Mesenchymal stem cell (in vitro differentiated cells and primary cell): ENCODE data around the gene KIAA1586.

Source experiments
- DNase-seq: peaks from one replicate; pipeline ENCODE4 v3.0.0-alpha.2; 2013
- H2AFZ ChIP-seq: one replicate; pipeline ENCODE4 v1.6.1; 2013; ENCODE audit warnings: low read depth, mild to moderate bottlenecking, control low read depth, inconsistent platforms, low read length, moderate library complexity
- H2AK5ac ChIP-seq: 2 replicates; pipeline ENCODE4 v1.6.1; 2013; ENCODE audit warnings: low read length, moderate library complexity, mild to moderate bottlenecking, inconsistent platforms; ENCODE audit not compliant: severe bottlenecking
- H2BK120ac ChIP-seq: one replicate; pipeline ENCODE4 v1.6.1; 2013; ENCODE audit warnings: low read depth, mild to moderate bottlenecking, inconsistent platforms, low read length, moderate library complexity
- H2BK12ac ChIP-seq, 2 experiments: one replicate each; pipeline ENCODE4 v1.6.1; 2013; ENCODE audit warnings: inconsistent platforms in 2 of 2, low read length in 2 of 2, mild to moderate bottlenecking in 2 of 2, moderate library complexity in 2 of 2, control low read depth in 1 of 2
- H2BK15ac ChIP-seq: one replicate; pipeline ENCODE4 v1.6.1; 2013; ENCODE audit warnings: mild to moderate bottlenecking, low read depth, inconsistent platforms; ENCODE audit not compliant: poor library complexity, severe bottlenecking
- H2BK5ac ChIP-seq: 2 replicates; pipeline ENCODE4 v1.6.1; 2013; ENCODE audit warnings: low read depth, mild to moderate bottlenecking, low read length, control low read depth, inconsistent platforms; ENCODE audit not compliant: poor library complexity, severe bottlenecking
- H3K14ac ChIP-seq, 2 experiments: one replicate each; pipeline ENCODE4 v1.6.1; 2013; ENCODE audit warnings: inconsistent platforms in 2 of 2, low read length in 2 of 2, control low read depth in 1 of 2, mild to moderate bottlenecking in 1 of 2, moderate library complexity in 1 of 2
- H3K18ac ChIP-seq, 2 experiments: one replicate each; pipeline ENCODE4 v1.6.1; 2013; ENCODE audit warnings: inconsistent platforms in 2 of 2, low read length in 2 of 2, control low read depth in 1 of 2, low read depth in 1 of 2, mild to moderate bottlenecking in 1 of 2
- H3K23ac ChIP-seq, 2 experiments: one replicate each; pipeline ENCODE4 v1.6.1; 2013; ENCODE audit warnings: inconsistent platforms in 2 of 2, low read length in 2 of 2, mild to moderate bottlenecking in 2 of 2, moderate library complexity in 2 of 2, control low read depth in 1 of 2
- H3K27ac ChIP-seq: 2 replicates; pipeline ENCODE4 v1.5.1; 2013; ENCODE audit warnings: mild to moderate bottlenecking, moderate library complexity, low read length, control low read depth, inconsistent platforms; ENCODE audit not compliant: poor library complexity, severe bottlenecking
- H3K27me3 ChIP-seq, 2 experiments: 2 replicates each; pipeline versions ENCODE4 v1.6.1 to v1.7.0; 2013; ENCODE audit warnings: low read length in 2 of 2, mild to moderate bottlenecking in 2 of 2, moderate library complexity in 2 of 2, control low read depth in 1 of 2, inconsistent platforms in 1 of 2; ENCODE audit not compliant: control insufficient read depth in 1 of 2, insufficient read depth in 1 of 2
- H3K36me3 ChIP-seq, 2 experiments: 2 replicates each; pipeline versions ENCODE4 v1.6.1 to v1.7.0; 2013; ENCODE audit warnings: low read length in 2 of 2, control low read depth in 1 of 2, inconsistent platforms in 1 of 2, low read depth in 1 of 2, mild to moderate bottlenecking in 1 of 2; ENCODE audit not compliant: insufficient read depth in 2 of 2, control insufficient read depth in 1 of 2
- H3K4ac ChIP-seq, 2 experiments: one replicate each; pipeline ENCODE4 v1.6.1; 2013; ENCODE audit warnings: inconsistent platforms in 2 of 2, low read length in 2 of 2, mild to moderate bottlenecking in 2 of 2, moderate library complexity in 2 of 2, control low read depth in 1 of 2, low read depth in 1 of 2
- H3K4me1 ChIP-seq: 2 replicates; pipeline ENCODE4 v1.6.1; 2013; ENCODE audit warnings: low read depth, low read length, control low read depth; ENCODE audit not compliant: control insufficient read depth, insufficient read depth
- H3K4me2 ChIP-seq: 2 replicates; pipeline ENCODE4 v1.6.1; 2013; ENCODE audit warnings: low read length, mild to moderate bottlenecking, inconsistent platforms; ENCODE audit not compliant: poor library complexity, severe bottlenecking
- H3K4me3 ChIP-seq, 2 experiments: 2 replicates each; pipeline versions ENCODE4 v1.5.1 to v1.7.0; 2013; ENCODE audit warnings: low read length in 2 of 2, mild to moderate bottlenecking in 2 of 2, control low read depth in 1 of 2, low read depth in 1 of 2; ENCODE audit not compliant: insufficient read depth in 1 of 2
- H3K79me1 ChIP-seq: replicated peaks from 2 replicates; pipeline ENCODE4 v1.6.1; 2013; ENCODE audit warnings: mild to moderate bottlenecking, control low read depth, low read length, inconsistent platforms; ENCODE audit not compliant: poor library complexity, severe bottlenecking
- H3K9ac ChIP-seq: 2 replicates; pipeline ENCODE4 v1.7.0; 2013; ENCODE audit warnings: mild to moderate bottlenecking, low read length, moderate library complexity
- H3K9me3 ChIP-seq: 2 replicates; pipeline ENCODE4 v1.7.0; 2013; ENCODE audit warnings: mild to moderate bottlenecking, low read length; ENCODE audit not compliant: control insufficient read depth
- H4K8ac ChIP-seq: one replicate; pipeline ENCODE4 v1.6.1; 2013; ENCODE audit warnings: inconsistent platforms, mild to moderate bottlenecking, low read length, moderate library complexity
- H4K91ac ChIP-seq: one replicate; pipeline ENCODE4 v1.6.1; 2013; ENCODE audit warnings: mild to moderate bottlenecking, low read length, inconsistent platforms
- WGBS: methylation state at CpG from one replicate; pipeline ENCODE4 v1.1.7; 2013; ENCODE audit warnings: mixed read lengths; 5-methylcytosine and 5-hydroxymethylcytosine counted together

The KIAA1586 gene

DNA sequence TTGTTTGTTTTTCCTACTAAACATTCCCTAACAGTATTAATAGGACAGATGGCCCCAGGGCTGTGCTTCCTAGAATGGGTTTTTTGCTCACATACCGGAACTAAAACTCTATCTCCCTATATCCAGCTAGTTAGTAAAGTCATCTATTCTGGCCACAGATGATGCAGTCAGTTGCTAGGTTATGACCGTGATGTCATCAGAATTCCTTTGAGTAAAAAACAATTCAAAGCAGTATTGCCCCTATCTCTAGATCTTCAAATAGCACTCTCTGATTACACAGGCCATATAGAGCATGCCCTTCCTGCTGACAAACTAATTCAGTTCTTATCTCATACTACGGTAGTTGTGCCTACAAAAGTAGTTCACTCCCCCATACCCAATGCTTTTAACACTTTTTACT is 25.6 kb downstream of the KIAA1586 start:
- no peak overlapping the region for H2BK120ac ChIP-seq
- H4K91ac ChIP-seq, result no peak overlapping the region
- H3K9me3 ChIP-seq, result no peaks in the 10 kb centered on the region
- no peak overlapping the region for H3K27ac ChIP-seq
- peaks cover 4% of the 10 kb centered on the region for H3K79me1 ChIP-seq
- H3K14ac ChIP-seq, result no peak overlapping the region
- no peak for DNase-seq
- no peak overlapping the region for H2AK5ac ChIP-seq
- H2BK12ac ChIP-seq, result no peak overlapping the region
- H3K18ac ChIP-seq, result no peak overlapping the region
- no peak overlapping the region for H4K8ac ChIP-seq
- no peak overlapping the region for H3K4ac ChIP-seq
- H2BK15ac ChIP-seq, result no peak overlapping the region
- H3K4me1 ChIP-seq, result no peaks in the 10 kb centered on the region
- H3K4me2 ChIP-seq, result no peak overlapping the region
- no peak overlapping the region for H3K23ac ChIP-seq
- H3K4me3 ChIP-seq, result no peak overlapping the region
- 85% methylated on average over 3 of the region's 3 CpGs for WGBS
- H3K9ac ChIP-seq, result no peak overlapping the region
- peaks cover 3 to 46% of the 10 kb centered on the region in 2 experiments for H3K36me3 ChIP-seq
- no peak overlapping the region for H2BK5ac ChIP-seq
- no peak overlapping the region for H2AFZ ChIP-seq
- no peaks in the 10 kb centered on the region for H3K27me3 ChIP-seq

- no peak overlapping the region for H2BK12ac ChIP-seq
- no peaks in the 10 kb centered on the region for H3K27me3 ChIP-seq
- peaks cover 3 to 33% of the 10 kb centered on the region in 2 experiments for H3K36me3 ChIP-seq
- WGBS, result 99% methylated on average over 8 of the region's 8 CpGs
- H2AFZ ChIP-seq, result no peak overlapping the region
- H3K4me1 ChIP-seq, result no peaks in the 10 kb centered on the region
- no peak overlapping the region for H4K91ac ChIP-seq
- DNase-seq, result no peak
- no peak overlapping the region for H3K4me3 ChIP-seq
- no peak overlapping the region for H3K4ac ChIP-seq
- H3K18ac ChIP-seq, result no peak overlapping the region
- peaks cover 5% of the 10 kb centered on the region for H3K79me1 ChIP-seq
- no peak overlapping the region for H3K27ac ChIP-seq
- no peak overlapping the region for H3K14ac ChIP-seq
- H3K23ac ChIP-seq, result no peak overlapping the region
- no peak overlapping the region for H2AK5ac ChIP-seq
- no peak overlapping the region for H3K4me2 ChIP-seq
- no peak overlapping the region for H3K9ac ChIP-seq
- H3K9me3 ChIP-seq, result peaks cover 5% of the 10 kb centered on the region
- H4K8ac ChIP-seq, result no peak overlapping the region
- no peak overlapping the region for H2BK15ac ChIP-seq
- H2BK5ac ChIP-seq, result no peak overlapping the region
- H2BK120ac ChIP-seq, result no peak overlapping the region
These were observed 27.9 kb downstream of the KIAA1586 start for GRCh38 chr6:57074383-57074782.

- H3K4ac ChIP-seq, result no peak overlapping the region
- no peak overlapping the region for H2BK120ac ChIP-seq
- no peak for DNase-seq
- no peak overlapping the region for H3K9ac ChIP-seq
- H2BK5ac ChIP-seq, result no peak overlapping the region
- no peak overlapping the region for H4K91ac ChIP-seq
- H4K8ac ChIP-seq, result no peak overlapping the region
- H3K36me3 ChIP-seq, result peaks cover 2 to 34% of the 10 kb centered on the region in 2 experiments
- no peak overlapping the region for H3K27ac ChIP-seq
- H3K18ac ChIP-seq, result no peak overlapping the region
- H3K4me2 ChIP-seq, result no peak overlapping the region
- no peak overlapping the region for H2AFZ ChIP-seq
- peaks cover 5% of the 10 kb centered on the region for H3K79me1 ChIP-seq
- H3K23ac ChIP-seq, result no peak overlapping the region
- no peak overlapping the region for H3K4me3 ChIP-seq
- no peak overlapping the region for H3K14ac ChIP-seq
- peaks cover 12% of the 10 kb centered on the region for H3K9me3 ChIP-seq
- no peaks in the 10 kb centered on the region for H3K27me3 ChIP-seq
- no peak overlapping the region for H2BK12ac ChIP-seq
- no peaks in the 10 kb centered on the region for H3K4me1 ChIP-seq
- H2AK5ac ChIP-seq, result no peak overlapping the region
- H2BK15ac ChIP-seq, result no peak overlapping the region
These were observed 28.6 kb downstream of the KIAA1586 start for GRCh38 chr6:57075092-57075491.

GRCh38 chr6:57078531-57079207 is 32.2 kb downstream of the KIAA1586 start:
- DNase-seq, result no peak
- Histone ChIP-seq H3K18ac (no peak overlapping the region), H2AFZ (no peak overlapping the region), H4K91ac (no peak overlapping the region), H3K23ac (no peak overlapping the region), H3K9me3 (peaks cover 18% of the 10 kb centered on the region), H3K4me1 (no peaks in the 10 kb centered on the region), H2BK15ac (no peak overlapping the region), H3K9ac (no peak overlapping the region), H3K27me3 (no peaks in the 10 kb centered on the region), H4K8ac (no peak overlapping the region), H3K27ac (no peak overlapping the region), H3K4ac (no peak overlapping the region), H3K4me2 (no peak overlapping the region), H3K14ac (no peak overlapping the region), H3K4me3 (no peak overlapping the region), H3K79me1 (peaks cover 9% of the 10 kb centered on the region), H2AK5ac (no peak overlapping the region), H2BK12ac (no peak overlapping the region), H2BK120ac (no peak overlapping the region), H2BK5ac (no peak overlapping the region), H3K36me3 (peaks cover 0 to 28% of the 10 kb centered on the region in 2 experiments)
- no CpG with 5 or more reads among the region's 1 CpG for WGBS
